MV-4-11 (cell line): ENCODE measurements around the gene TMEM212.
"Not testable (repeated sequence)": the region's sequence is repeated elsewhere in the genome, so short reads cannot be mapped to it uniquely, and the experiment has no call there.

Experiments used
- DNase-seq: peaks from one replicate; lab custom pipeline; 2025; lab: John Stamatoyannopoulos, UW

TMEM212 gene

DNA sequence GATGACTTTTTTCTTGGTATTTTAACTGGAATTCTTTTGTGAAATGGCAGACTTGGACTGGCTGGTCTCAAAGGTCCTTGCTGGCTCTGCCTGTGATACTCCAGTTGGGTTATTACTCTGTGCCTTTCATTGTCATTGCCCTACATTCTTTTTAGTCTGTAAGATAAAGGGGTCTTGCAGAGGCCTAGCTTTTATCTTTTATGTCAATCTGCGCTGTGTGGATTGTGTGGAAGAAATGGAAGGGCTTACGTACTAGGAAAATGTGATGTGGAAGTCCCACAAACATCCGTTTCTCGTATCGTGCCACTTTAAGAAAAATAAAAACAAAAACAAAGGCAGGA, 8.7 kb upstream of the TMEM212 start:
- DNase-seq: no peak

DNA sequence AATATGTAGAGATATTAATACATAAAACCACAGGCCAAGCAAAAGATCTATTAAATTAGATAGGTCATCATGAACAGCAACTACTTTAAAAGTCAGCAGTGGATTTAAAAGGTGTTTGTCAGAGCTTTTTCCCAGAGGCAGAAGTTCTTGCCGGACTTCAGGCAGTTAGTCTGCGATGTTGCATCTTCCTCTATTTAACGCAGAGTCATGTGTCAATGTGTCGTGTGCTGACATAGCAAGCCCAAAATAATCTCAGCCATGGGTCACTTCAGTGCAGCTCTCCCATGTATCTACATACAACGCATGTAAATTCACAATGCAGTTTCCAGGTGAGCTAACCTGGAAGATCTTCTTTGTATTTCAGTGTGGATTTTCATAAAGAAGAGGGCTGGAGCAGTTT, 8.0 kb upstream of the TMEM212 start:
- peak; percentile 42 for DNase-seq

DNA sequence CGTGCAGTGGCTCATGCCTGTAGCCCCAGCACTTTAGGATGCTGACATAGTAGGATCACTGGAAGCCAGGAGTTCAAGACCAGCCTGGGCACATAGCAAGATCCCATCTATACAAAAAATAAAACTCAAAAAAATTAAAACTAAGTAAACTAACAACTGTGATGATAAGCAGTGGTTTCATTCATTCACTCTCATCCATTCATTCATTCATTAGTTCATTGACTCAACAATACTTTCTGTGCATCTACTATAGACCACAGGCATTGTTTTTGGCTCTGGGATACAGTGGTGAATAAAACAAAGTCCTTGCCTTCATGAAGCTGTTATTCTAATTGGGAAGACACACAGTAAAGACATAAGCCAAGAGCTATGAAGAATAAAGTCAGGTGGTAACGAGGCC, 7.5 kb upstream of the TMEM212 start:
- no peak for DNase-seq

DNA sequence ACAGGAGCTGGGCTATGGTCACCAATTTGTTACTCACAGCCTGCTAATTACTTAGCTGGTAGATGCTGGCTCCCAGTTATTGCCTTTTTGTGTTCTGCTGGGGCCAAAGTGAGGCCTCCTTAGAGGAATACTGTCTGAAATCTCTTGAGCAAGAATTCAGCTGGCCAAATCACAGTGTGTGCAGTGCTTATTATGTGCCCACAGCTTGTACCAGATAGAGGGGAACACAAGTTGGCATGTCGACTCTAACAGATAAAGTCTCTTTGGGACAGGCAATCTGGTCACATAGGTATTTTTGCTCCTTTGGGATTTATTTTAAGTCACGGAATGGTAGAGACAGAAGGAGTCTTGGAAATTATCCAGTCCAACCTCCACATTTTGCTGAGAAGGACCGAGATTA, 6.3 kb upstream of the TMEM212 start:
- no peak for DNase-seq

DNA sequence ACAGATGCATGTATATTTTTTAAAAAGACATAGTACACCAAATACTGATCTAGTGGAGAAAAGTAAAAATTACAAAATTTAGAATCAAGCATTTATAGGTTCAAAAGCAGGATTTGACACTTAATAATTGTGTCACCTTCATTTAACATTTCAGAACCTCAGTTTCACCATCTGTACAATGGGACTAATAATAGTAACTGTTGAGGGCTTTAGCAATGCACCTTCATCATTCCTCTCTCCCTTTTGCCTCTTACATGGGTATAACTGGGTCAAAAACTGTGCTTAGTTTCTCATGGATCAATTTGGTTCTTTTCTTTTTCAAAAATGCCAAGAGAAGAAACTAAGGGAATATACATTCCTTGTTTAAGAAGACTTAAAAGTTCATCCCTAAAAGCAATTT, 5.5 kb upstream of the TMEM212 start:
- no peak for DNase-seq

DNA sequence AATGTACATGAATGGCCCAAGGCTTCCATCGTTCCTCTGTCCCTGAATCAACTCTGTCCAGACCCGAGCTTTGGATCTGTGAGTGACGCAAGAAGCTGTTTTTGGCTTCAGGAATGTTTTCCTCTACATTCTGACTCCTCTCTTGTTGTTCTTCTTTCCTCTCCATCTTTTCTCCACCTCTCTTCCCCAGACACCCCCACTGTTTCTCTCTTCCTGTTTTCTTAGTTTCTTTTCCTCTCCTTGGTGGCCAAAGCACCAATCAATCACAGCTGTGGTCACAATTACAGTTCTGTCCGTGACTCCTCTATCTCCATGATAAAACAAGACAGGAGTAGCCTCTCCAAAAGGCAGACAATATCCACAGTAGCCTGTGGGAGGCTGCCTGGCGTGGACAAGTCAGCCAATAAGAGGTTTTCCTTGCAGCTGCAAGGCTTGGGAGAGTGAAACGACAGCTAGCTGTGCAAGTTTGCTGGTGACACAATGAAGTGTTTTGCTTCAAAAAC, 4.9 kb upstream of the TMEM212 start:
- DNase-seq: peak; percentile 93

DNA sequence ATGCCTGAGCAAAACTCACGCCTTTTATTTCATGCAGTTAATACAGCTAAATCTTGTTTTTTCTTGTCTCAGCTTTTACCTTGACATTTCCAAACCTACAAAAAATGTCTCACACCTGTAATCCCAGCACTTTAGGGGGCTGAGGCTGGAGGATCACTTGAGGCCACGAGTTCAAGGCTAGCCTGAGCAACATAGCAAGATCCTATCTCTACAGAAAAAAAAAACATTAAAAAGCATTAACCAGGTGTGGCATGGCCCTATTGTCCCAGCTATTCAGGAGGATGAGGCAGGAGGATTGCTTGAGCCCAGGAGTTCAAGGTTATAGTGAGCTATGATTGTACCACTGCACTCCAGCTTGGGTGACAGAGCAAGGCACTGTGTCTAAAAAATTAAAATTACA, 3.9 kb upstream of the TMEM212 start:
- no peak for DNase-seq

DNA sequence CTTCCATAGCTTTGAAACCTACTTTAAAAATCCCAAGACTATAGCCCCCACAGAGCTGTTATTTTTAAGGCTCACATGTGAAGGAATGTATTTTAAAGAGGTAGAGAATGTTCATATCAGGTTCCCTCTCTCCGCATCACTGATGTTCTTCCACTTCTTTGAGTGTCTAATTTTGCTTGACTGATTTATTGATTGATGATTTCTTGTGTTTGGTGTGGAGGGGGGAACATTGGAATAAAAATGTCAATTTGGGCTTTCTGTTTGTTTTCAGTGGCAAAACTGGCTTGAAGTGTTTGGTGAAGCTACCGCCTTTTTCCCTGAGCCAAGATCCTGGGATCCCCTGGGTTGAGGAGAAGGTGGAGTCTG, 2.7 kb upstream of the TMEM212 start:
- no peak for DNase-seq

DNA sequence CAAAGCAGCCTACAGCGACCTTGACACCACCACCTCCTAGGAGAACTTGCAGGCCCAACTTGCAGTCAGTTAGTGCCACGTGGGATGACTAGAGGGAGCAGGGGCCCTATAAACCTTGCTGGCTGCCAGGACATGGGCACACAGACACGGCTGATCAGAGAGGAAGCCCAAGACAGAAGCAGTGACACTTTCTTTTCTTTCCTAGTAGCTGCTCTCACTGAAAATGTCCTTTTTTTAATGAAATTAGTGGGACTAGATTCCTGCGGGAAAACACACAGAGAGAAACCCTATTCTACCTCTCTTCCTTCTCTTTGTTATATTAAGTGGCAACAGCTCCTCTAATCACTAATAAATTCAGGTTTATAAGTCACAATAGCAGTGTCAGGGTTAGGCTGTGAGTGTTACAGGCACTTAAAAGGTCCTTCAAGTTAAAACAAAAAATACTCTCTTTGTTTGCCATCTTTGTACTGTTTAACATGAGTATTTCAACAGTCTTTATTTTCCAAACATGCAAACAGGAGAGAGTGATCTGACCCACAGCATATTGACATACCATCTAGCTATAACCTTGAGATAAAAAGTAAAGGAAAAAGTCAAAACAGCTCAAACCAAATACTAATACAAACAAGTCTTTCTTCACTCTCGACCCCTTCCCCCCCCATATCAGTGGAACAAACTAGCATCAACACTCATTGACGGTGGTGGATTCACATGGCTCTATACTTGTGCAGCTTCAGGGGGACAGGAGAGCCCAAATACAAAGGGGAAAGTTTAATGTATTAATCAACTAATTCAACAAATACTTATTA, 2.1 kb upstream of the TMEM212 start:
- DNase-seq: no peak

DNA sequence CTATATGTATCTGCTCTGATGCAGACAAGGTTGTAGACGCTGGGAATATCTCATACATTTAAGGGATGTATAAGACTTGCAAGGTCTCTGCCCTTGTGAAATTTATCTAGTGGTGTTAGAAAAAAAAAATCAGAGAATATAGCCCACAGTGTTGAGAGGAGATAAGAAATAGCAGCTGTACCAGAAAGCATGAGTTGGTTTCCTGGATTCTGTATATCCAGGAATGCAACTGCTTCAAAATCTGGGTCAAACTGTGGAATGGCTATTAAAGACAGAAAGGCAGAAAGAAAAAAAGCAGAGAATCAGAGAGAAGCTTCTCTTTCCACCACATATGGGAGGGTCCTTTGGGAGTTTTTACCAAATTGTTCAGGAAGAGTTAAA, 1.5 kb upstream of the TMEM212 start:
- DNase-seq: no peak

DNA sequence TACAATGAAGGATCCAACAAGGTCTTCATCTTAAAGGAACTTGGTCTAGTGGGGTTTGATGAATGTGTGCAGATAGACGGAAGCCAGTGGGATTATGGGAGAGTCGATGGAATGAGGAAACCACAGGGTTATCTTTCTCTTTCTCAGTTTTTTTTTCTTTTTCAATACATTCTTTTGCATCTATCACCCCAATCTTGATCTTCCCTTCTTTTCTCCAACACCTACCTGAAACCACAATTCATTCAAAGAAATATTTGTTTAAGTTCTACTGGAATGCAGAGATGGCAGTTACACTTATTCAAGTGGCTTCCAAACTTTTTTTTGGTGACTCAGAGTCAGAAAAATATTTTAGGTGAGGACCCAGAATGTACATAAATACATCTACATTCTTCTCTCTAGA, 1.7 kb downstream of the TMEM212 start:
- DNase-seq: no peak

DNA sequence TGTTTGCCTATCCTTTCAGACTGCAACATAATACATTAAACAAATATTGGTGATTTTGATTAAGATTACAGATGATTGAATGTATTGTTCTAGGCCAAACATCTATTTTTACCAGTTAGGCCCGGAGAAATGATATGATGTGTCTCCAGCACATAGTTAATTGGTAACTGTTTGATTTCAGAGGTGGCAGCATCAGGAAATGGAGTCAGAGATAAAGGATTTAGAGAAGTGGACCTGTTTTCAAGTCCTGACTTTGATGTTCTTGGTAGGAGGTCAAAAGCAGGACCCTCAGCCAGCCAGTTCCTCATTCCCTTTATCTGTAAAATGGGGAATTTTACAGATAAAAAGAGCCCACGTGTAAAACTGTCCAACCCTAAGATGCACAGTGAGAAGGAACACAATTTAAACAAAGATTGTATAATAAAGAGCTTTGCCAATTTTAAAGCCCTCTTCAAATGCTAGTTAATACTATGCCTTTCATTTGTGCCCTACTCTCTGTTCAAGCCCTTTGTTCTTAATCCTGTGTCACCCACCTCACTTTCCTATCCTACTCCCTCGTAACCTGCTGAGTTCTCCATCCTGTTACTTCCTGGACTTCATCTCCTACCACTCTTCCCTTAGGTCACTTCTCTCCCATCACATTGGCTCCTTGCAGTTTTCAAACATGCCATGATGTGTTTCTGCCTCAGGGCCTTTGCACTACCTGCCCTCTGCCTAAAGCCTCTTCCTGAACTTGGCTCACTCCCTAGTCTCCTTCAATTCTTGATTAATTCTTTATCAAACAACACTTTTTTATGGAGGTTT, 2.5 kb downstream of the TMEM212 start:
- no peak for DNase-seq

DNA sequence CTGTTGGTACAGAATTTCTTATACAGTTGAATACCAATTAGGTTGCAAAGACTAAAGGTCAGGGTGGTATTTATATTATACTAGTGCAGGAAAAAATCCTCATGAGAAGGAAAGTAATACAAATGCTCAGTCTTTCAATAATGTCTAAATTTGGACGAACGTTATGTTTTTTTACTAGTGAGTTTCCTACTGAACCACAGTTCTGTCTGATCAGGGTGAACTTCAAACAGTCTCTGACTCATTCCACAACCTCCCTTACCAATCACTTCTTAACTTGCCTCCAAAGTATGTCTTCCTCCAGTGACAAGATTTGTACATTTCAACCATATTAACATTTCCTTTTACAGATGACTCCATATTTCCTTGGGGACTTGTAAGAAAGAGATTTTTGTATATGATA, 3.4 kb downstream of the TMEM212 start:
- DNase-seq: peak; percentile 71

DNA sequence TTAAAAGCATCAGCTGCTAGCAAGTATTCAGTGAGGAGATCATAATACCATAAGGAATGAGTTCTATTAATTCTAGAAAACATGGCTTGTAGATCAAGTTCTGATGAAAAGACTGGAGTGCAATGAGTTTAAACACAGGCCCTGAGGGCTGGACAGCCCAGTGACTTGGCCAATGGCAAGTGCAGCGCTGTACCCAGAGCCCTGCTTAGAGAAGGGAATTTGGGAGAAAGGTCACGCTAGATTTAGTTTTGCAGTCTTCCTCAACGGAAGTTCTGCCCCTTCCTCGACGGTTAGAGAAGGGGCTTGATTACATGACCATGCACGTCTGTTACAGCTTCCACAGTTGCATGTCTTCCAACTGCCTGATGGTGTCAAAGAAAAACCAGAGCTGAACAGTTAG, 4.0 kb downstream of the TMEM212 start:
- no peak for DNase-seq

DNA sequence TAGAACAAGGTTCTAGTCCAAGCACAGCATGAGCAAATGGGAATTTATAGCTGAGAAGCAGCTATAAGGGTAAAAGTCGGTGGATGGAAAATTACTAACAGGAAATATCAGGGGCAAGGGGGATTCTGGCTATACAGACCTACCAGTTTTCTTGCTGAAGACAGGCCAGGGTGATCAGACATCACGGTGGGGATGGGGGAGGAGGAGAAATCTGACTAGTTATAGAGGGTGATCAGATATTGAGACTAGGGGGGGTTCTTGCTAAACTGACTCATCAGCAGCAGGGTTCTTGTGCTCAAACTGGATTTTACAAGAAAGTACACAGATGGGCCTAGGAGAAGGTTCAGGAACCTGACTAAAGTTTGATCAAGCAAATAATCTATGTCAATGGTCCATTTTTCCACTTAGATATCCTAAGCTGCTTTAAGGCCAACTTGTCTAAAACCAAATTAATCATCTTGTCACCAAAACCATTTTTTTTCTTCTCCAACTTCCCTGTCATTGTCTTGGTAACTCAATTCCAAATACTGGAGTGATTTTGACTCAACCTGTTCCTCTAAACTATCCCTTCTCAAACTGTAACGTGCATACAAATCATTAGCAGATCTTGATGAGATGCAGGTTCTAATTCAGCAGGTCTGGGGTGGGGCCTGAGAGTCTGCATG, 4.6 kb downstream of the TMEM212 start:
- DNase-seq: no peak

DNA sequence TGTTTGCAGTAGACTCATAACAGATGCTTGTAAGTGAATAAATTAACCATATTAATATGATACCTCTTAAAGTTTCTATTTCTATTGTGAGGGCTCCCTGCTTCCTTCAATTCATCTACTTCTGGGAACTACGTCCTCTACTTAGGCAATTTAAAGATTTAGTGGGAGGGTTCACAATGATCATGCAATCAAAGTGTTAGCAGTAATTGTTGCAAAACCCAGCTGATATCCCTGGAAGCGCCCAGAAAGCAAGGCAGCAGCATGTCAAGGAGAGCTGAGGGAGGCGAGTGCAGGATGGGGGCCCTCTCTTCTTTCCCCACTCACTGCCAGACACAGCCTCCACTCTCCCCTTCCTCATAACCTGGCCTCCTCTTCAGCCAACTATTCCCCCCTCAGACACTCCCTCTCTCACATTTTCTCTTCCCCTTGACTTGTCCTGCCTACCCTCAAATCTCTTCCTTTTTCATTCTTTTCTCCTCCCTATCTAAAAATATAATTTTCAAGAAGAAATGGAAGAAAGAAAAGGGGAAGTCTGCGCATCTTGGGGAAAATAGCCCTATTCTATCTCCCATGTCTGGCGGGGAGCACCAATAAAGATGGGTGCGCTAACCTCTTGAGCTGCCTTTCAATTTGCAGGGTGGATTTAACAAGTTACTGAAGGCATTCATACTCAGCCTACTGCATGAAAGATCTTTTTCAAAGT, 6.6 kb downstream of the TMEM212 start:
- DNase-seq: peak; percentile 72

DNA sequence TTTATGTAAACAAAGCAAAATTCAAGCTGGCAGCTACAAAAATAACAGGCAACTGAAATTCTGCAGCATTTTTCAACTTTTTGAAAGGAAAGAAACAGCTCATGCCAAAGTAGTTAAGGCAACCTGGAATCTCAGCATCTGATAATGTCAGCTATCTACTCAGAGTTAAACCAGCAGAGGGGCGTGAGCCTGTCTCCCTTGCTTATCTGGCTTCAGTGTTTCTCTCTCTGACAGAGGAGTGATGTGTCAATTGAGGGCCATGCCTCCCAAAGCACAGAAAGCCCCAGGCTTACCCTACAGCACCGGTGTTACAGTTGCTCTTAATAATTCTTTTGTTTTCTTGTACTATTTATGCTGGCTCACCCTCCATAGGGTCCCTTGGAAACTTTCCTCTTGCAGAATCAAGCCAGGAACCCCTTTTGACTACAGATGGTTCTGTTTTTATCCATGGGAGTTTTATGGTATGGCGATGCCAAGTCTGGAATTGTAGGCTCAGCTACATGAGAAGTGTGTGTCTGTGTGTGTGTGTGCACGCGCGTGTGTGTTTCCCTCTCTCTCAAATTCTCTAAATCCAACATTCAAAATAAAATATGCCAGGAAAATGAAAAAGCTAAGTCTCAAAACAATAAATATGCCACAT, 7.3 kb downstream of the TMEM212 start:
- DNase-seq: no peak

DNA sequence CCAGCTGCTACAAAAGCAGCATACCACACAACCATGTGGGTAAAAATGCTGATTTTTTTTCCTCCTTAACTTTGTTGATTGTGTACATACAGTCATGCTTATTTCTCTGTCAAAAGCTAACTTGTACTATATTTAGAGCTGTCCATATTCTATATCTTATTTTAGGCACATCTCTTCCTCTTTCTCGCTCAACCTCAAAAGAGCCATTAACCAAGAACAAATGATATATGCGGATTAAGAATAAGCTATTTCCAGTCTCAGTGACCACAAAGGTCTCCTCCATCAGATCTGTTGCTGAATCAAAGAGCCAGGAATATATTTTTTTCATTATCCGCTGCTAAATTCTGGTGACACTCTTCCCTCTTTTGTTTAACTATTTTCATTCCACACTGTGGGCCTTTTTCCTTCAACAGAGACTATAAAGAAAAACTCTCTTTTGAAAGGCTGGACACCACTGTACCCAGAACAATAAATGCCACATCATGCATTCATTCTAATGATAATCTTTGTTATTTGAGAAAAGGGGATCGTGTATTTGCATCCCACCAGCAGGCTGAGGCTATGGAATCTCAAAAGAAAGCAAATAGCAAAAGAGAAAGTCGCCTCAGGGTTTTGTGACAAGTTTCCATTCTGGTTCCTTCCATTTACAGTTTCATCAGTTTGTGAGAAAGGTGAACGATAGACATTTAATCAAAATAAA, 8.0 kb downstream of the TMEM212 start:
- peak; percentile 94 for DNase-seq

DNA sequence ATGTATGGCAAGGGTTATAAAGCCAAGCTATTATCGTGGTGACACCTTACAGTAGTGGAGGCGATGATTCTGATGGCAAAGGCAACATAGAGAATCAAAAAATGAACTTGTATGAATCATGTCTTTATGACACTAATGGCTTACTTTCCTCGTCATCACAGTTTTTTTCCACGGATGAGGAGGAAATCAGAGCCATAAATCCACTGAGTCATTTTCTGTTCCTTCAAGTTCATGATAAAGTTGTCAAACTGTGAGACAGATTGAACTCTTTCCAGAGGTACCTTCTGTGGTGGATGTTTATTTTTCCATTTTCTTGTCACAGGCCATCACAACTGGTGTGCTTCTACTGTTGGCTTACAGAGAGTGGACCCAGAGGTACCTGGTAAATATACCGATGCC, 8.5 kb downstream of the TMEM212 start:
- peak; percentile 31 for DNase-seq

DNA sequence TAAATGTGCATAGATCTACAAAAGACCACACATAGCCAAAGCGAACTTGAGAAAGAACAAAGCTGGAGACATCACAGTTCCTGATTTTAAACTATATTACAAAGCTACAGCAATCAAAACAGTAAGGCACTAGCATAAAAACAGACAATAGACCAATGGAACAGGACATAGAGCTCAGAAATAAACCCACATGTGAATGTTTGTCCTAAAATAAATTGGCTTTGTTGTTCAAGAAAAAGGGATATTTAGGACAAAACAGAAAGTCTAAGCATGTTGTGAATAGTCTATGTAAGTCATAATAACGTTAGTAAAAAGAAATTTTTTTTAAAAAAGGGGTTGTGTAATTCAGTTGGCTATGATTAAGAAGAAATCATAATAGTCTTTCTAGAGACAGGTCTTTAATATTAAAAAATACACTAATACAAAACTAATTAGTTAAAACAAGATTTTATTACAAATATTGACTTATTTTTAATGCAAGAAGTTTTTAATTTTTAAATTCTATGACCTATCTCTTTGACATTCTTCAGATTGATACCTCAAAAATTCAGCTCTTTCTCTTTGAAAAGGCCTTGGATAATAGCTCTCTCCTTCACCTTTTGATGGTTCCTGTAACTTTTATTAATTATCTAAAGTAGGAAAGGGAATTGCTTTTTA, 11.6 kb downstream of the TMEM212 start:
- no peak for DNase-seq

DNA sequence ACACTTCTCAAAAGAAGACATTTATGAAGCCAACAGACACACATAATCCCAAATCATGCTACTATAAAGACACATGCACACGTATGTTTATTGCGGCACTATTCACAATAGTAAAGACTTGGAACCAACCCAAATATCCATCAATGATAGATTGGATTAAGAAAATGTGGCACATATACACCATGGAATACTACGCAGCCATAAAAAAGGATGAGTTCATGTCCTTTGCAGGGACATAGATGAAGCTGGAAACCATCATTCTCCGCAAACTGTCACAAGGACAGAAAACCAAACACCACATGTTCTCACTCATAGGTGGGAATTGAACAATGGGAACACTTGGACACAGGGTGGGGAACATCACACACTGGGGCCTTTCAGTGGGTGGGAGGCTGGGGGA, 15.6 kb downstream of the TMEM212 start:
- DNase-seq: not testable (repeated sequence)
